Measurements from ENCODE around the gene DCAF11. TPM values are rescaled to one million over a fixed set of nuclear protein-coding genes. Genes with fewer than 3 reads are reported as not detected.

DCAF11 gene
- total RNA-seq, 1 donor from 2014 or later, result 65.0 TPM

GRCh38 chr14:24127673-24128072 lies 13.1 kb downstream of the DCAF11 start:
- H3K9me3 Mint-ChIP-seq, result no peaks in the 10 kb centered on the region
- H3K36me3 Mint-ChIP-seq, result peaks cover 8% of the 10 kb centered on the region
- TF ChIP-seq, protein P1, sequence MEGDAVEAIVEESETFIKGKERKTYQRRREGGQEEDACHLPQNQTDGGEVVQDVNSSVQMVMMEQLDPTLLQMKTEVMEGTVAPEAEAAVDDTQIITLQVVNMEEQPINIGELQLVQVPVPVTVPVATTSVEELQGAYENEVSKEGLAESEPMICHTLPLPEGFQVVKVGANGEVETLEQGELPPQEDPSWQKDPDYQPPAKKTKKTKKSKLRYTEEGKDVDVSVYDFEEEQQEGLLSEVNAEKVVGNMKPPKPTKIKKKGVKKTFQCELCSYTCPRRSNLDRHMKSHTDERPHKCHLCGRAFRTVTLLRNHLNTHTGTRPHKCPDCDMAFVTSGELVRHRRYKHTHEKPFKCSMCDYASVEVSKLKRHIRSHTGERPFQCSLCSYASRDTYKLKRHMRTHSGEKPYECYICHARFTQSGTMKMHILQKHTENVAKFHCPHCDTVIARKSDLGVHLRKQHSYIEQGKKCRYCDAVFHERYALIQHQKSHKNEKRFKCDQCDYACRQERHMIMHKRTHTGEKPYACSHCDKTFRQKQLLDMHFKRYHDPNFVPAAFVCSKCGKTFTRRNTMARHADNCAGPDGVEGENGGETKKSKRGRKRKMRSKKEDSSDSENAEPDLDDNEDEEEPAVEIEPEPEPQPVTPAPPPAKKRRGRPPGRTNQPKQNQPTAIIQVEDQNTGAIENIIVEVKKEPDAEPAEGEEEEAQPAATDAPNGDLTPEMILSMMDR (conservative IDR thresholded peaks at IDR 0.05), result no peak
- no peak overlapping the region for H3K27ac Mint-ChIP-seq
- H3K4me1 Mint-ChIP-seq (ENCODE audit: unreplicated experiment), result no peaks in the 10 kb centered on the region
- no peak for DNase-seq (ENCODE audit: extremely low spot score, unreplicated experiment)
- no peaks in the 10 kb centered on the region for H3K27me3 Mint-ChIP-seq
- no peak overlapping the region for H3K4me3 Mint-ChIP-seq

- no peak overlapping the region for H3K27ac Mint-ChIP-seq
- H3K27me3 Mint-ChIP-seq, result no peaks in the 10 kb centered on the region
- H3K4me1 Mint-ChIP-seq (ENCODE audit: unreplicated experiment), result no peaks in the 10 kb centered on the region
- no peak overlapping the region for H3K4me3 Mint-ChIP-seq
- no peaks in the 10 kb centered on the region for H3K36me3 Mint-ChIP-seq
- no peaks in the 10 kb centered on the region for H3K9me3 Mint-ChIP-seq
- TF ChIP-seq, protein P1 (conservative IDR thresholded peaks at IDR 0.05), result no peak
- DNase-seq (ENCODE audit: extremely low spot score, unreplicated experiment), result no peak
Observed at GRCh38 chr14:24129410-24129998, 14.9 kb downstream of the DCAF11 start.

DNA sequence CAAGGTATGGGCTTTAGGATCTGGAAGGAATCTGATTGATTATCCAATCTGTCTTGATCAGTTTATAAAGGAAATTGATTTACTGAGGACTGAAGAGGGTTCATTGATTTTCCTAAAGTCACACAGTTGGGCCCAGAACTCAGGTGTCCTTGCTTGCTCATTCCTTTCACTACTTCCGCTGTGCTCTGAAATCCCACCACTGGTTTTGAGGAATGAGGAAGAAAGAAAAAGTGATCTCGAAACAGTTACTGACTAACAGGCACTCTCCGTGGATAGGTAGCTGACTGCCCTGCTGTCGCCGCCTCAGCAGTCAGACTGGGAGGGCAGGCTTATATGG lies 15.8 kb downstream of the DCAF11 start, which contains the start of gene FITM1:
FITM1 (plus strand) TSS at position 280 of the 337 bp plus-strand sequence. CDS start 905 bp downstream, outside the sequence.
- no peaks in the 10 kb centered on the region for H3K9me3 Mint-ChIP-seq
- no peak within 1 kb of the TSS for H3K4me3 Mint-ChIP-seq
- no peaks in the 10 kb centered on the region for H3K27me3 Mint-ChIP-seq
- peaks cover 4% of the 10 kb centered on the region for H3K4me1 Mint-ChIP-seq (ENCODE audit: unreplicated experiment)
- H3K36me3 Mint-ChIP-seq, result no peaks in the 10 kb centered on the region
- TF ChIP-seq, protein P1 (conservative IDR thresholded peaks at IDR 0.05), result no peak
- no peak for DNase-seq (ENCODE audit: extremely low spot score, unreplicated experiment)
- H3K27ac Mint-ChIP-seq, result no peak within 1 kb of the TSS

GRCh38 chr14:24130717-24131548 lies 16.4 kb downstream of the DCAF11 start:
- Mint-ChIP-seq H3K4me3 (no peak overlapping the region), H3K27me3 (no peaks in the 10 kb centered on the region), H3K36me3 (no peaks in the 10 kb centered on the region), H3K4me1 (ENCODE audit: unreplicated experiment) (peaks cover 7% of the 10 kb centered on the region), H3K27ac (no peak overlapping the region), H3K9me3 (no peaks in the 10 kb centered on the region)
- TF ChIP-seq, protein P1 (conservative IDR thresholded peaks at IDR 0.05), result no peak
- no peak for DNase-seq (ENCODE audit: extremely low spot score, unreplicated experiment)

DNA sequence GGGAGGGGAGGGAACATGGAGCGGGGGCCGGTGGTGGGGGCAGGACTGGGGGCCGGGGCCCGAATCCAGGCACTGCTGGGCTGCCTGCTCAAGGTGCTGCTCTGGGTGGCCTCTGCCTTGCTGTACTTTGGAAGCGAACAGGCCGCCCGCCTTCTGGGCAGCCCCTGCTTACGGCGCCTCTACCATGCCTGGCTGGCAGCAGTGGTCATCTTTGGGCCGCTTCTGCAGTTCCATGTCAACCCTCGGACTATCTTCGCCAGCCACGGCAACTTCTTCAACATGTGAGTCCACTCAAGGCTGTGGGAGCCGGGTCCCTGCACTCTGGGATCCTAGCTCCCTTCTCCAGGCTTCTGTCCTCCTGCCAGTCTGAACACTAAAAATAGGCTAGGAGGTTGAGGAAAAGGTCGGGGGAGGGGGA lies 17.0 kb downstream of the DCAF11 start:
- no peaks in the 10 kb centered on the region for H3K36me3 Mint-ChIP-seq
- TF ChIP-seq, protein P1 (conservative IDR thresholded peaks at IDR 0.05), result no peak
- no peaks in the 10 kb centered on the region for H3K9me3 Mint-ChIP-seq
- DNase-seq (ENCODE audit: extremely low spot score, unreplicated experiment), result no peak
- H3K4me1 Mint-ChIP-seq (ENCODE audit: unreplicated experiment), result peaks cover 8% of the 10 kb centered on the region
- H3K27me3 Mint-ChIP-seq, result no peaks in the 10 kb centered on the region
- H3K4me3 Mint-ChIP-seq, result no peak overlapping the region
- H3K27ac Mint-ChIP-seq, result no peak overlapping the region
